SK-N-SH (cell line): ENCODE results near the gene FA2H. TPM values are rescaled to one million over a fixed set of nuclear protein-coding genes. Genes with fewer than 3 reads are reported as not detected.

ENCODE experiments used
- CTCF ChIA-PET: fragments of 300-600, 350-600 bp; formaldehyde crosslinking; extraction: SDS; loops from one replicate; lab custom pipeline; 2021; lab: Yijun Ruan, JAX
- POLR2A ChIA-PET: fragments of 350-600 bp; sonication (Branson Sonifier 250); formaldehyde crosslinking; extraction: SDS; loops from one replicate; lab custom pipeline; 2020; ENCODE audit warnings: antibody characterized with exemption, inconsistent platforms; lab: Yijun Ruan, JAX
- DNase-seq: peaks from one replicate; pipeline ENCODE4 v3.0.0; 2012
- H2AFZ ChIP-seq: fragments of 200-600 bp; sonication (generic); 2 replicates; pipeline ENCODE4 v1.8.1; 2016; ENCODE audit warnings: antibody characterized with exemption, mild to moderate bottlenecking, low read depth
- H3F3A ChIP-seq: fragments of 200-600 bp; sonication (generic); replicated peaks from 2 replicates; pipeline ENCODE3; 2016; ENCODE audit warnings: antibody characterized with exemption, mild to moderate bottlenecking; ENCODE audit not compliant: insufficient read depth
- H3K27ac ChIP-seq, 2 experiments: fragments of 200-500 bp in 1 of 2; fragments of 200-600 bp in 1 of 2; sonication (Bioruptor generic) in 1 of 2; sonication (generic), shearing (Covaris generic) in 1 of 2; 2 replicates each; pipeline versions ENCODE4 v1.5.1 to v1.6.1; 2014 to 2016; ENCODE audit warnings: low read depth in 2 of 2, inconsistent platforms in 1 of 2, low read length in 1 of 2, mild to moderate bottlenecking in 1 of 2, mixed read lengths in 1 of 2
- H3K27me3 ChIP-seq: fragments of 200-600 bp; sonication (generic), shearing (Covaris generic); 2 replicates; pipeline ENCODE4 v1.6.1; 2016; ENCODE audit warnings: mixed run types; ENCODE audit not compliant: insufficient read depth
- H3K36me3 ChIP-seq, 2 experiments: fragments of 200-500 bp in 1 of 2; fragments of 200-600 bp in 1 of 2; sonication (Bioruptor generic) in 1 of 2; sonication (generic) in 1 of 2; replicated peaks in 1 of 2; 2 replicates each; pipeline versions ENCODE3 to v1.5.1; 2014 to 2016; ENCODE audit warnings: low read length in 1 of 2, mild to moderate bottlenecking in 1 of 2; ENCODE audit not compliant: insufficient read depth in 2 of 2, control insufficient read depth in 1 of 2
- H3K4me1 ChIP-seq, 2 experiments: fragments of 200-500 bp in 1 of 2; fragments of 200-600 bp in 1 of 2; sonication (Bioruptor generic) in 1 of 2; sonication (generic), shearing (Covaris generic) in 1 of 2; 2 replicates each; pipeline versions ENCODE4 v1.5.1 to v1.6.1; 2014 to 2016; ENCODE audit warnings: low read depth in 1 of 2, low read length in 1 of 2, mixed run types in 1 of 2; ENCODE audit not compliant: insufficient read depth in 2 of 2, control insufficient read depth in 1 of 2
- H3K4me2 ChIP-seq: fragments of 200-600 bp; sonication (generic), shearing (Covaris generic); 2 replicates; pipeline ENCODE4 v1.6.1; 2017; ENCODE audit warnings: mixed run types
- H3K4me3 ChIP-seq, 2 experiments: fragments of 200-500 bp in 1 of 2; fragments of 200-600 bp in 1 of 2; sonication (Bioruptor generic) in 1 of 2; sonication (generic), shearing (Covaris generic) in 1 of 2; 2 replicates each; pipeline versions ENCODE4 v1.5.1 to v1.8.1; 2014 to 2016; ENCODE audit warnings: low read depth in 2 of 2, inconsistent platforms in 1 of 2, low read length in 1 of 2, mild to moderate bottlenecking in 1 of 2, mixed read lengths in 1 of 2, moderate library complexity in 1 of 2
- H3K79me2 ChIP-seq: fragments of 200-600 bp; sonication (generic); 2 replicates; pipeline ENCODE4 v1.8.1; 2017; ENCODE audit warnings: mild to moderate bottlenecking; ENCODE audit not compliant: insufficient read depth
- H3K9ac ChIP-seq: fragments of 200-600 bp; sonication (generic); 2 replicates; pipeline ENCODE4 v1.6.1; 2017; ENCODE audit warnings: mixed run types
- H3K9me2 ChIP-seq: fragments of 200-600 bp; sonication (generic); 2 replicates; pipeline ENCODE4 v1.6.1; 2017; ENCODE audit warnings: mixed run types
- H3K9me3 ChIP-seq: fragments of 200-600 bp; sonication (generic); 2 replicates; pipeline ENCODE4 v1.6.1; 2017; ENCODE audit warnings: mixed run types, mild to moderate bottlenecking, moderate library complexity
- H4K20me1 ChIP-seq: fragments of 200-600 bp; sonication (generic); 2 replicates; pipeline ENCODE4 v1.6.1; 2017; ENCODE audit warnings: mild to moderate bottlenecking, mixed run types; ENCODE audit not compliant: insufficient read depth
- CHD2 ChIP-seq: fragments of 150-350 bp; IDR thresholded peaks from 2 replicates; pipeline ENCODE4 v1.6.1; 2018; ENCODE audit warnings: low read length; ENCODE audit not compliant: partially characterized antibody
- CTCF ChIP-seq: fragments of 200-600 bp; sonication (generic); IDR thresholded peaks from 2 replicates; pipeline ENCODE4 v1.6.1; 2017; ENCODE audit warnings: antibody characterized with exemption, mild to moderate bottlenecking, moderate library complexity
- ELF1 ChIP-seq: IDR thresholded peaks from 2 replicates; pipeline ENCODE4 v1.4.0; 2012
- EP300 ChIP-seq, 2 experiments: IDR thresholded peaks; 2 replicates each; pipeline versions ENCODE4 v1.4.0 to v1.6.1; 2012; ENCODE audit warnings: borderline replicate concordance in 1 of 2, low read depth in 1 of 2, low read length in 1 of 2
- EZH2phosphoT487 ChIP-seq: fragments of 200-600 bp; sonication (generic); IDR thresholded peaks from 2 replicates; pipeline ENCODE4 v1.6.1; 2017; ENCODE audit warnings: low read depth, mixed run types, mild to moderate bottlenecking, antibody characterized with exemption, moderate library complexity, borderline replicate concordance
- FOXJ3 ChIP-seq: sonication (generic); formaldehyde crosslinking; IDR thresholded peaks from 2 replicates; pipeline ENCODE4 v1.5.1; 2020; ENCODE audit warnings: mild to moderate bottlenecking, missing genetic modification reagents
- FOXM1 ChIP-seq: IDR thresholded peaks from 2 replicates; pipeline ENCODE4 v1.4.0; 2012; ENCODE audit warnings: low read depth, mild to moderate bottlenecking
- GABPA ChIP-seq: IDR thresholded peaks from 2 replicates; pipeline ENCODE4 v1.4.0; 2012; ENCODE audit warnings: low read depth, mild to moderate bottlenecking
- IRF3 ChIP-seq: fragments of 150-350 bp; IDR thresholded peaks from 2 replicates; pipeline ENCODE4 v1.6.1; 2016; ENCODE audit warnings: mild to moderate bottlenecking, low read depth, low read length
- JUND ChIP-seq: IDR thresholded peaks from 2 replicates; pipeline ENCODE4 v1.4.0; 2012
- MEF2A ChIP-seq: IDR thresholded peaks from 2 replicates; pipeline ENCODE4 v1.4.0; 2012; ENCODE audit warnings: low read depth, borderline replicate concordance
- MXI1 ChIP-seq: IDR thresholded peaks from 2 replicates; pipeline ENCODE4 v1.6.1; 2012; ENCODE audit warnings: mild to moderate bottlenecking, low read depth, low read length, improper control_type of control experiment
- NRF1 ChIP-seq: IDR thresholded peaks from 2 replicates; pipeline ENCODE4 v1.6.1; 2012; ENCODE audit warnings: low read depth, mild to moderate bottlenecking, low read length
- RCOR1 ChIP-seq: fragments of 150-350 bp; IDR thresholded peaks from 2 replicates; pipeline ENCODE4 v1.6.1; 2017; ENCODE audit warnings: antibody characterized with exemption, low read length
- RFX5 ChIP-seq: IDR thresholded peaks from 2 replicates; pipeline ENCODE4 v1.6.1; 2012; ENCODE audit warnings: mild to moderate bottlenecking, improper control_type of control experiment, low read length
- SIN3A ChIP-seq: IDR thresholded peaks from 2 replicates; pipeline ENCODE4 v1.6.1; 2012; ENCODE audit warnings: low read depth, mild to moderate bottlenecking, low read length, moderate library complexity, borderline replicate concordance
- SMC3 ChIP-seq: IDR thresholded peaks from 2 replicates; pipeline ENCODE4 v1.6.1; 2012; ENCODE audit warnings: low read depth, low read length, improper control_type of control experiment
- TCF12 ChIP-seq: IDR thresholded peaks from 2 replicates; pipeline ENCODE4 v1.4.0; 2012
- TEAD4 ChIP-seq: IDR thresholded peaks from 2 replicates; pipeline ENCODE4 v1.4.0; 2012; ENCODE audit warnings: mild to moderate bottlenecking, borderline replicate concordance; ENCODE audit not compliant: insufficient read depth
- USF2 ChIP-seq: fragments of 150-350 bp; IDR thresholded peaks from 2 replicates; pipeline ENCODE4 v1.6.1; 2017; ENCODE audit warnings: antibody characterized with exemption, low read length, low read depth, borderline replicate concordance
- YY1 ChIP-seq: IDR thresholded peaks from 2 replicates; pipeline ENCODE4 v1.4.0; 2012; ENCODE audit warnings: low read depth, mild to moderate bottlenecking
- ZBTB33 ChIP-seq: IDR thresholded peaks from 2 replicates; pipeline ENCODE4 v1.4.0; 2012; ENCODE audit warnings: low read depth, borderline replicate concordance
- WGBS: methylation state at CpG from one replicate; pipeline ENCODE4 v1.1.6; 2017; ENCODE audit warnings: low lambda C conversion rate; 5-methylcytosine and 5-hydroxymethylcytosine counted together
- polyA plus RNA-seq, 3 experiments: library from polyadenylated mRNA; depleted of rRNA; stranded (reverse); fragments of >200 nt; gene quantifications; 2 replicates each; pipeline ENCODE4 v1.2.3, GENCODE V29; 2012

FA2H gene
- polyA plus RNA-seq, 1 of the 3 experiments (the other 2 are of a cell fraction) = not detected

GRCh38 chr16:74677868-74678267, 96.8 kb downstream of the FA2H start:
- no peaks in the 10 kb centered on the region for H3K9me3 ChIP-seq
- H3K27me3 ChIP-seq = no peaks in the 10 kb centered on the region
- no peak overlapping the region for H3K4me2 ChIP-seq
- H3K36me3 ChIP-seq = no peaks in the 10 kb centered on the region
- 95% methylated on average over 4 of the region's 4 CpGs for WGBS
- H3K4me3 ChIP-seq = no peak overlapping the region
- no peaks in the 10 kb centered on the region for H3K9me2 ChIP-seq
- H2AFZ ChIP-seq = no peak overlapping the region
- H3K27ac ChIP-seq = no peak overlapping the region
- H4K20me1 ChIP-seq = no peaks in the 10 kb centered on the region
- CTCF ChIA-PET = no interaction called here
- no peak for TF ChIP-seq USF2
- no peak for TF ChIP-seq SIN3A
- no peak for TF ChIP-seq NRF1
- no peak for TF ChIP-seq MXI1
- TF ChIP-seq FOXM1 = no peak
- no peak for TF ChIP-seq SMC3
- TF ChIP-seq RCOR1 = no peak
- no peak for TF ChIP-seq CTCF
- TF ChIP-seq CHD2 = no peak
- TF ChIP-seq EZH2phosphoT487 = no peak
- TF ChIP-seq ELF1 = no peak
- TF ChIP-seq GABPA = no peak
- TF ChIP-seq EP300 (IDR thresholded peaks at IDR 0.05; ENCODE audit: borderline replicate concordance in 1 of 2, low read depth in 1 of 2, low read length in 1 of 2) = no peak
- no peak for TF ChIP-seq YY1
- TF ChIP-seq, all 33 proteins: peak for 0
- no peaks in the 10 kb centered on the region for H3F3A ChIP-seq
- POLR2A ChIA-PET = no interaction called here
- no peak overlapping the region for H3K9ac ChIP-seq
- H3K79me2 ChIP-seq = no peaks in the 10 kb centered on the region
- DNase-seq = no peak
- peaks cover 0 to 2% of the 10 kb centered on the region in 2 experiments; a peak in 1 of 4 replicates for H3K4me1 ChIP-seq

- ChIA-PET POLR2A (no interaction called here), CTCF (interaction anchor here (1.6 kb wide), 1 partner anchor 189 kb away, joined by 4 read pairs; no protein-coding TSS in a partner anchor)
- H3K36me3 ChIP-seq = no peaks in the 10 kb centered on the region
- H3K27ac ChIP-seq = no peak overlapping the region
- no peak overlapping the region for H3K4me3 ChIP-seq
- TF ChIP-seq TCF12 (no peak), RFX5 (no peak), JUND (no peak), SIN3A (no peak), FOXM1 (no peak), MEF2A (no peak), GABPA (no peak), FOXJ3 (CRISPR knock-in tag) (no peak), TEAD4 (no peak), MXI1 (no peak), CHD2 (no peak), ZBTB33 (no peak), SMC3 (no peak), YY1 (no peak), IRF3 (no peak)
- no peaks in the 10 kb centered on the region for H3K9me3 ChIP-seq
- no peaks in the 10 kb centered on the region for H3F3A ChIP-seq
- no peaks in the 10 kb centered on the region for H4K20me1 ChIP-seq
- no peaks in the 10 kb centered on the region for H3K79me2 ChIP-seq
- no peaks in the 10 kb centered on the region for H3K4me1 ChIP-seq
- H3K27me3 ChIP-seq = no peaks in the 10 kb centered on the region
- no peak overlapping the region for H2AFZ ChIP-seq
- H3K9ac ChIP-seq = no peak overlapping the region
- no peak overlapping the region for H3K4me2 ChIP-seq
- DNase-seq = no peak
- 89% methylated on average over 3 of the region's 3 CpGs for WGBS
- H3K9me2 ChIP-seq = no peaks in the 10 kb centered on the region
Measured at GRCh38 chr16:74673876-74674275, 100.7 kb downstream of the FA2H start.
